ENCODE measurements around the gene RXFP1. TPM values are rescaled to one million over a fixed set of nuclear protein-coding genes. Genes with fewer than 3 reads are reported as not detected.

Gene RXFP1
- total RNA-seq, 1 experiment from 2014 or later: 0.48 TPM

GRCh38 chr4:158588777-158589176 lies 67.1 kb downstream of the RXFP1 start:
- peaks cover 2% of the 10 kb centered on the region; the same call in 1 of the 2 replicates for H3K27me3 Mint-ChIP-seq (ENCODE audit: low read depth)
- POLR2A ChIA-PET: no interaction called here
- no peak overlapping the region for H3K27ac Mint-ChIP-seq
- CTCF ChIA-PET: no interaction called here
- no peaks in the 10 kb centered on the region for H3K36me3 Mint-ChIP-seq
- H3K9me3 Mint-ChIP-seq: peaks cover 7% of the 10 kb centered on the region; the same call in 1 of the 2 replicates
- H3K4me1 Mint-ChIP-seq: peaks cover 3% of the 10 kb centered on the region; the same call in 1 of the 2 replicates
- DNase-seq (ENCODE audit: low spot score) (no peak), ATAC-seq (no peak)
- no peak overlapping the region for H3K4me3 Mint-ChIP-seq
- no peak for TF ChIP-seq NR3C1 (CRISPR knock-in tag; conservative IDR thresholded peaks at IDR 0.05; ENCODE audit: low read depth)
- no peak for TF ChIP-seq IRF1 (CRISPR knock-in tag; IDR thresholded peaks at IDR 0.05)
- no peak for TF ChIP-seq E2F5 (CRISPR knock-in tag; IDR thresholded peaks at IDR 0.05)
- no peak for TF ChIP-seq IRF2 (CRISPR knock-in tag; IDR thresholded peaks at IDR 0.05; ENCODE audit: borderline replicate concordance, low read depth)
- no peak for TF ChIP-seq ZNF232 (CRISPR knock-in tag; IDR thresholded peaks at IDR 0.05)
- no peak for TF ChIP-seq OVOL2 (CRISPR knock-in tag; IDR thresholded peaks at IDR 0.05; ENCODE audit: borderline replicate concordance)
- TF ChIP-seq HMGXB4 (CRISPR knock-in tag; IDR thresholded peaks at IDR 0.05): no peak
- no peak for TF ChIP-seq AR (CRISPR knock-in tag; IDR thresholded peaks at IDR 0.05)
- TF ChIP-seq ZNF219 (CRISPR knock-in tag; IDR thresholded peaks at IDR 0.05; ENCODE audit: borderline replicate concordance): no peak
- TF ChIP-seq GTF2I (CRISPR knock-in tag; conservative IDR thresholded peaks at IDR 0.05): no peak
- TF ChIP-seq KAT7 (CRISPR knock-in tag; IDR thresholded peaks at IDR 0.05; ENCODE audit: borderline replicate concordance): no peak
- no peak for TF ChIP-seq ZSCAN18 (CRISPR knock-in tag; IDR thresholded peaks at IDR 0.05)
- TF ChIP-seq CREB1 (CRISPR knock-in tag; IDR thresholded peaks at IDR 0.05): no peak
- TF ChIP-seq ZNF263 (CRISPR knock-in tag; IDR thresholded peaks at IDR 0.05; ENCODE audit: low read depth): no peak

GRCh38 chr4:158590306-158590705 lies 68.6 kb downstream of the RXFP1 start:
- Mint-ChIP-seq H3K4me3 (no peak overlapping the region), H3K27ac (no peak overlapping the region), H3K4me1 (no peaks in the 10 kb centered on the region; the same call in 1 of the 2 replicates), H3K36me3 (no peaks in the 10 kb centered on the region), H3K9me3 (peaks cover 7% of the 10 kb centered on the region; the same call in 1 of the 2 replicates), H3K27me3 (ENCODE audit: low read depth) (no peaks in the 10 kb centered on the region)
- TF ChIP-seq NFATC4 (CRISPR knock-in tag; IDR thresholded peaks at IDR 0.05) (no peak), STAT6 (CRISPR knock-in tag; conservative IDR thresholded peaks at IDR 0.05; ENCODE audit: low read depth) (no peak), EMX1 (CRISPR knock-in tag; IDR thresholded peaks at IDR 0.05) (no peak), CREB1 (CRISPR knock-in tag; IDR thresholded peaks at IDR 0.05) (no peak), CREM (CRISPR knock-in tag; IDR thresholded peaks at IDR 0.05) (no peak), MLX (CRISPR knock-in tag; IDR thresholded peaks at IDR 0.05) (no peak)
- DNase-seq (ENCODE audit: low spot score): no peak
- ATAC-seq: no peak
- ChIA-PET CTCF (interaction anchor here (1.1 kb wide), 1 partner anchor 10 kb away, joined by 3 read pairs; no protein-coding TSS in a partner anchor), POLR2A (no interaction called here)

Measured in WTC11 (cell line).